GM12874 (cell line): ENCODE measurements around the gene TBX2.

Source experiments
- TF ChIP-seq, protein P1 (sequence below): IDR thresholded peaks from 2 replicates; pipeline ENCODE4 v1.5.1; 2011; ENCODE audit warnings: low read depth, mild to moderate bottlenecking, control low read depth, low read length, moderate library complexity; ENCODE audit not compliant: insufficient read depth

TBX2 gene

DNA sequence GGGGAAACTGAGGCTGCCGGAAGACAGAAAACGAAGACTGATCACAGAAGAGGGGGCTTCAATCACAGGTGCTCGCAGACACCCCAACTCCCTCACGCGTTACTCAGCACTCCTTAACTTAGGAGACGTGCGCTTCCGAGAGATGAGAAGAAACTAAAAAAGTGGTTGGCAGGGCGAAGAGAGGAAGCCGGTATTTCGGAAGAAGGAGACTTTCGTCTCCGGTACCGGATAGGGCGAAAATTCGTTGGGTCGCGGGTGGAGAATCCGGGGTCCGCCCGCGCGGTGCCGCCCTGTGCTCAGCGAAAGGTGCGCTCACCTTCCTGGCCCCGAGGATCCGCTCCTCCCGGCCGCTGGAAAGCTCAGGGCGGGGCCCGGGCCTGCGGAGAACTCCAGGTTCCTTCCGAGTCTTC lies 917 bp upstream of the TBX2 start:
- TF ChIP-seq, protein P1, sequence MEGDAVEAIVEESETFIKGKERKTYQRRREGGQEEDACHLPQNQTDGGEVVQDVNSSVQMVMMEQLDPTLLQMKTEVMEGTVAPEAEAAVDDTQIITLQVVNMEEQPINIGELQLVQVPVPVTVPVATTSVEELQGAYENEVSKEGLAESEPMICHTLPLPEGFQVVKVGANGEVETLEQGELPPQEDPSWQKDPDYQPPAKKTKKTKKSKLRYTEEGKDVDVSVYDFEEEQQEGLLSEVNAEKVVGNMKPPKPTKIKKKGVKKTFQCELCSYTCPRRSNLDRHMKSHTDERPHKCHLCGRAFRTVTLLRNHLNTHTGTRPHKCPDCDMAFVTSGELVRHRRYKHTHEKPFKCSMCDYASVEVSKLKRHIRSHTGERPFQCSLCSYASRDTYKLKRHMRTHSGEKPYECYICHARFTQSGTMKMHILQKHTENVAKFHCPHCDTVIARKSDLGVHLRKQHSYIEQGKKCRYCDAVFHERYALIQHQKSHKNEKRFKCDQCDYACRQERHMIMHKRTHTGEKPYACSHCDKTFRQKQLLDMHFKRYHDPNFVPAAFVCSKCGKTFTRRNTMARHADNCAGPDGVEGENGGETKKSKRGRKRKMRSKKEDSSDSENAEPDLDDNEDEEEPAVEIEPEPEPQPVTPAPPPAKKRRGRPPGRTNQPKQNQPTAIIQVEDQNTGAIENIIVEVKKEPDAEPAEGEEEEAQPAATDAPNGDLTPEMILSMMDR = no peak

DNA sequence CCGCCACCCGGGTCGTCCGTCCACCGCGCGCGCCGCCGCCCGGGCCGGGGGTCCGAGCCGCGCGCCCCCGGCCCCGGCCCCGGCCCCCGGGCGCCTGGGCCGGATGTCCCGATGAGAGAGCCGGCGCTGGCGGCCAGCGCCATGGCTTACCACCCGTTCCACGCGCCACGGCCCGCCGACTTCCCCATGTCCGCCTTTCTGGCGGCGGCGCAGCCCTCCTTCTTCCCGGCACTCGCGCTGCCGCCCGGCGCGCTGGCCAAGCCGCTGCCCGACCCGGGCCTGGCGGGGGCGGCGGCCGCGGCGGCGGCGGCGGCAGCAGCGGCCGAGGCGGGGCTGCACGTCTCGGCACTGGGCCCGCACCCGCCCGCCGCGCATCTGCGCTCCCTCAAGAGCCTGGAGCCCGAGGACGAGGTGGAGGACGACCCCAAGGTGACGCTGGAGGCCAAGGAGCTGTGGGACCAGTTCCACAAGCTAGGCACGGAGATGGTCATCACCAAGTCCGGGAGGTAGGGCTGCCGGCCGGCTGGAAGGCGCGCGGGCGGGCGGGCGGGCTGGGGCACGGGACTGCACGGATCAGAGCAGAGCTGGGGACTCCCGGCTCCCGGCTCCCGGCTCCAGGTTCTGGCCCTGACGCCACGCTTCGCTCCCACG lies 548 bp downstream of the TBX2 start:
- TF ChIP-seq, protein P1 = no peak

DNA sequence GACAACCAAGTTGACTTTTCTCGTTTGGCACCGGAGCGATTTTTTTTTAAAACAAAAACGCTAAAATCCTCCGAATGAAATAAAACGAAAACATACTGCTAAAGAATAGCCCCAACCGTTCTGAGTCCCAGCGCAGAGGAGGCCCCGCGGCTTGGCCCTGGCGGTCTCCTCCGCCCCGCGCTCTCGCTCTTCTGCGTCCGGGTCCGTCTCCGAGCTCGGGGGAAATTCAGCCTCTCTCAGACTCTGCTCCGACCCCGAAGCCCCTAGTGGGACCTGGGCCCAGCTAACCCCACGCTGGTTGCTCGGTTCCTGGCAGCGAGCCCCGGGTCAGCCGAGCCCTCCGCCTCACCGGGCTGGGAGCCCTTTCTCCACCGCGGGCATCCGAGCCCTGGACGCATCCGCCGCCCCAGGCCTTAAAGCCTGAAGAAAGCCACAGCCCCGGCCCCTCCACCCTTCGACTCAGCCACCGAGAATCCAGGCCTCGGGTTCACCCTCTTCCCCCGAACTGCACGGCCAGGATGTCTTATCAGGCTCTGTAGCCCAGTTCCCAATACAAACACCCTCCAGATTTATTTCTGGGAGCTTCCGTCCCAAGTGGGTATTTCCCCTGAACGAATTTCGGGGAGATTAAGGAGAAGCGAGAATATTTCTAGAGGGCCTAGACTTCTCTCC lies 1.2 kb downstream of the TBX2 start:
- TF ChIP-seq, protein P1 = no peak

DNA sequence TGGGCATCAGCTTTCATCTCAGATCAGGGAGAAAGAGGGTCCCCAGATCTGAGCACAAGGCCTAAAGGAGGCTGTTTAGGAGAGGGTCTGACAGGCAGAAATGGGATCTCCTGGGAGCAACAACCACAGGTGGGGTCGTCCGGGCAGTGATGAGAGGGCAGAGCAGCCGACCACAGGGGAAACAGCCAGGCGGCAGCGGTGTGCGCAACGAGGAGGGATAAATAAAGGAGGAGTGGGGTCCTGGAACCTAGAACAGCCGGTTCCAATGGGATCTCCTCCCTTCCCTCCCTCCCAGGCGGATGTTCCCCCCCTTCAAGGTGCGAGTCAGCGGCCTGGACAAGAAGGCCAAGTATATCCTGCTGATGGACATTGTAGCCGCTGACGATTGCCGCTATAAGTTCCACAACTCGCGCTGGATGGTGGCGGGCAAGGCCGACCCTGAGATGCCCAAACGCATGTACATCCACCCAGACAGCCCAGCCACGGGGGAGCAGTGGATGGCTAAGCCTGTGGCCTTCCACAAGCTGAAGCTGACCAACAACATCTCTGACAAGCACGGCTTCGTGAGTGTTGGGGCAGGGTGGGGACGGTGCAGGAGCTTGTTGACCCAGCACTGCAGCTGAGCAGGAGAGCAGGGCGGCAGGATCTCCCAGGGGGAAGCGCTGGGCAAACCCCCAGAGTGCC lies 1.9 kb downstream of the TBX2 start:
- TF ChIP-seq, protein P1 = no peak

DNA sequence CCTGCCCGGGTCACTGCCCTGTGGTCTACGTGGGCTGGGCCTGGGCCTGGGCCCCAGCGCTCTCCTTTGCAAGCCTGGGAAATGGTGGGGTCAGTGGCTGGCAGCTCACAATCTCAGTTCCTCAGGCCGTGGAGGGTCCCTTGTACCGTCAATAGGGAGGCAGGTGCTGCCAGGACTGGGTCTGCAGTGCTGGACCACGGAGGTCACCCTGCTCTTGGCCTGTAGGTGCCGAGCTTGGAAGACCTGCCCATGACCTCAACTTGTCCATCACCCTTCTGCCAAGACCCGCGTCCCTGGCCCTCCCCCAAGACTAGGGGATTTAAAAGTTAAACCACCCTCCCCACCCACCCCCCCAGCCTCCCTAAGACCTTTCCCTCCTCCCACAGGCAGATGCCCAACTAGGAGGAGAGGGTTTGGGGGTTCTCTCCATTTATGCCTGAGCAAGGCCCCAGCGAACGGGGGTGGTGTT lies 2.5 kb downstream of the TBX2 start:
- TF ChIP-seq, protein P1 = no peak

DNA sequence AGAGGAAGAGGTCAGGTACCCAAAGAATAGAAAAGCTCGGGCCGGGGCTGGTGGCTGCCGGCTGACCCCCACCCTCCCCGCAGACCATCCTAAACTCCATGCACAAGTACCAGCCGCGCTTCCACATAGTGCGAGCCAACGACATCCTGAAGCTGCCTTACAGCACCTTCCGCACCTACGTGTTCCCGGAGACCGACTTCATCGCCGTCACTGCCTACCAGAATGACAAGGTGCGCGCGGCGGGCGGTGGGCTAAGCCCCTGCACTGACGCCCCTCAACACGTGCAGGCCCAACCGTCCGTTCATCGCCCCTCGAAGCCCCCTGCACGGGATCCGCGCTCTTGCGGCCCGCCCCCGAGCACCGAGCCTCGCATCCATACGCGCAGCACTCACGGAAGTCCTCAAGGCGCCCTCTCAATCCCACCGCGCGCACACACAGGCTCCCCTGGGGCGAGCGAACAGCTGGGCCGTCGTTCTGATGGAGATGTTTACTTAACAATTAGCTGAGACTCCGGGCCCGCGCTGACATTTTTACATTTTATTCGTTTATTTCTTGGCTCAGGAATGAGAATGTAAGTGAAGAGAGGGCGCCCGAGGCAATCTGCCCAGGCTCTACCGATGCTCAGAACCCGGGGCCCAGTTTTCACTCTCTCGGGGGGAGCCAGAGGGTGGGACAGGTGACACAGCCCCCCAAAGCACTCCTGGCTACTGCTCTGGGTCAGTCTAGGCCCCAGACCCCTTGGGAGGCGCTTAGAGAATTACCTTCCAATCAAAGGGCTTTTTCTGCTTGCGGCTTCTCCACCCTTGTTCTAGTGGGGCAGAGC lies 3.5 kb downstream of the TBX2 start:
- TF ChIP-seq, protein P1 = no peak
